GM12872 (cell line): Measurements from ENCODE around the gene CTNNA1.

Experiments used
- CTCF ChIP-seq: IDR thresholded peaks from 3 replicates; pipeline ENCODE4 v1.5.1; 2011; ENCODE audit warnings: low read depth, mild to moderate bottlenecking, low read length, moderate library complexity; ENCODE audit not compliant: insufficient read depth

Gene CTNNA1

GRCh38 chr5:138975098-138975847 is 222.0 kb downstream of the CTNNA1 start:
- no peak for TF ChIP-seq CTCF

- TF ChIP-seq CTCF, result no peak
Observed at GRCh38 chr5:138978080-138978479, 224.9 kb downstream of the CTNNA1 start.

GRCh38 chr5:138978581-138978980 is 225.4 kb downstream of the CTNNA1 start:
- TF ChIP-seq CTCF, result no peak

- no peak for TF ChIP-seq CTCF
Observed at GRCh38 chr5:138979684-138980280, 226.6 kb downstream of the CTNNA1 start.

- TF ChIP-seq CTCF, result no peak
Observed at GRCh38 chr5:138980441-138980840, 227.2 kb downstream of the CTNNA1 start.

GRCh38 chr5:138981131-138981530 is 227.9 kb downstream of the CTNNA1 start:
- no peak for TF ChIP-seq CTCF

GRCh38 chr5:138981586-138981985 is 228.4 kb downstream of the CTNNA1 start:
- no peak for TF ChIP-seq CTCF
